ENCODE results near the gene TMEM132E.

TMEM132E gene

DNA sequence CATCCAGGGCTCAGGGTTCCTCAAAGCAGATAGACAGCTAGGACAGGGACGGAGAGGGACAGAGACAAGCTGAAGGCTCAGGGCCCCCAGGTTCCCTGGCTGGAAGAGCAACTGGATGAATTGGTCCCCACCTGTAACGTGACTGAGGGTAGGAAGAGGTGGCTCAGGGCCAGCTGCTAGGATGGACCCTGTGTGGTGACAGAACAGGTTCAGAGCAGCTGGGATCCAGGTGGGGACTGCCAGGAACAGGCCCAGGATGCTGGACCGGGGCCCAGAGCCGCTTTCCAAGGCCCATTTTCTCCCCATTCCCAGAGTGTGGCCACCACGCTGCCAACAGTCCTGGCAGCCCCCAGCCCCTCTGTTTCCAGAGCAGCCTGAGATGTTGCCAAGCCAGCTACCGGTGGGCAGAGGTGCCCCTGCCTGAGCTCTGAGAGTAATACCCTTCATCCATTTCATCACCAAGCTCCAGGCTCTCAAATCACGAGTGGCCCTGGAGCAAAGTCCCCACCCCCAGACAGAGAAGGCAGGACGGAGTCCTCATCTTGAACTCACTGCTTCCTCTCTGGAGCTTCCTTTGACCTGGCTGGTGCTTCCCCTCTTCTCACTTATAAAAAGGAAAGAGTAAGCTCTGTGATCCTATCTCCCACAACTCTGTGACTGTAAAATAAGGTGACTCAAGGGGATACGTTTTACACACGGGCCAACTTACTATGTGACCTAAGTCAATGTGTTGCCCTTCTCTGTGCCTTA, 79.6 kb downstream of the TMEM132E start:
- in situ Hi-C loops (cut with MboI; ENCODE audit: low sequenced_read_pairs): no loop called here

DNA sequence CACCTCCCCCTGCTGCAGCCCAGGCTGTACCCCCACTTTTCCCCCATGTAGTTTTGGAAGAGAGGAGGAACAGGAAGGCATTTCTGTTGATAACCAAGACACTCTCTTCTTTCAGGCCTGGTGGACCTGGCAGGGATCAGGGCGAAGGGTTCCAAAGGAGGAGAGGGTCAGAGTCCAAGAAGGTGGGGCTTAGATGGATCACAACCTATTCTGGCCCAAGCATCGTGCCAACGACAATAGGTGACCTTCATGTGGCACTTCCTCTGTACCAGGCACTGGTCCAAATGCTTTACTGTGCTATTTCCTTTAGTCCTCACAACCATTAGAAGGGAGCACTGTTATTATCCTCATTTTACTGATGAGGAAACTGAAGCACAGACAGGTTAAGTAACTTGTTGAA, 84.3 kb downstream of the TMEM132E start:
- in situ Hi-C loops (cut with MboI; ENCODE audit: low sequenced_read_pairs): no loop called here

DNA sequence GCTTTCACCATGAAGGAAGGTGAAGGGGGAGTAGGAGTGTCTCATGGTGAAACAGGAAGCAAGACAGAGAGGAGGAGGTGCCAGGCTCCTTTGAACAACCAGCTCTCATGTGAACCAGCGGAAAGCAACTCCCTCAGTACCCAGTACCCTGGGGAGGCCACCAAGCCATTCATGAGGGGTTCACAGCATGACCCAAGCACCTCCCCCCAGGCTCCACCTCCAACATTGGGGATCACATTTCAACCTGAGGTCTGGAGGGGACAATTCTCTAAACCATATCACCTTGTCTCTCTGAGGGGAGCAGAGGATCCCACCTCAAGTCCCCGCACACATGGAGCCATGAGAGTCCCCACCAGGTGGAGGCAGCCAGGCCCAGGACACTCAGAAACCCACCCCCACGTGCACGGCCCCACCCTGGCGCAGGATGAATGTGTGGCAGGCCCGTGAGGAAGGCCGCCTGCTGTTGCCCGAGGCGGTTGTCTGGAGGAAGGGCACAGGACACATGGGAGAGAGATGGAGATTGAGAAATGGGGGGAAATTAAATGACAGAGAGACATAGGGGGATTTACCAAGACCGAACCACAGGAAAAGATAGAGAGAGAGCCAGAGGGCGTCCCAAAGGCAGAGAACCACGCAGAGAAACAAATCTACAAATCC, 85.9 kb downstream of the TMEM132E start:
- in situ Hi-C loops (cut with MboI; ENCODE audit: low sequenced_read_pairs): no loop called here

DNA sequence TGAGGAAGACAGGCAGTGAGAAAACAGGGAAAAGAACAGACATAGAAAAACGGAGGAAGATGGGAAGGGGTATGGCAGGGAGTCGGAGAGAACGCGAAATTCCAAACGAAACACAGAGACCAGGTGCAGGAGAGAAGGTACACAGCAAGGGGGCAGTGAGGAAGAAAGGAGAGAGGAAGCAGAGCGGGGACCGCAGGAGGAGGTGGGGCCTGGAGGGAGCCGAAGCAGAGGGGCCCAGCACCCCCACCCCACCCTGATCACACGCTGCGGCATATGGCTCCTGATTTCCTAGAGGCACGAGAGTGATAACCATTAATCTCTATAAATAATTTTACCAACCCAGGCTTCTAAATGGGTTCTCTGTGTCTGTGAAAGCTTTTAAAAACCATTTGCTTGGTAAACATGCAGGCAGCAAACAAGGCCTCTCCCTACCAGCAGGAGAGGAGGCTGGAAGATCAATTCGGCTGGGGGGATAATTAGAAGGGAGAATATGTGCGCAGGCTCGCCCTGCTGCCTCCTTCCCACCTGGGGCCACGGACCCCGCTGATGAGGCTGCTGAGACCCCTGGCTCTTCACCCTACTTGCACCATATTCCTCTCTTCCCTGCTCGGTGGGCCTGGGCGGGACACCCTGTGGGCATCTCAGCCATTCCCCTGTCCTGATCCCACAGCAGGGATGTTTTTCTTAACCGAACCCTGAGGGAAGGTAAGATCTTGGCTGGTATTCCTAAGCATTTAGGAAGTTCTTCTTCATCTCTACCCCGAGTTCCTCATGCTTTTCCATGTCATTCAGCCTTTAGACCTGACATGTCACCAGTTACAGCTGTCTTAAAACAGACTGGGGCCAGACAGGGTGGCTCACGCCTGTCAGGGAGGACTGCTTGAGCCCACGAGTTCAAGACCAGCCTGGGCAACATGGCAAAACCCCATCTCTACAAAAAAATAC, 86.7 kb downstream of the TMEM132E start:
- in situ Hi-C loops (cut with MboI; ENCODE audit: low sequenced_read_pairs): no loop called here

DNA sequence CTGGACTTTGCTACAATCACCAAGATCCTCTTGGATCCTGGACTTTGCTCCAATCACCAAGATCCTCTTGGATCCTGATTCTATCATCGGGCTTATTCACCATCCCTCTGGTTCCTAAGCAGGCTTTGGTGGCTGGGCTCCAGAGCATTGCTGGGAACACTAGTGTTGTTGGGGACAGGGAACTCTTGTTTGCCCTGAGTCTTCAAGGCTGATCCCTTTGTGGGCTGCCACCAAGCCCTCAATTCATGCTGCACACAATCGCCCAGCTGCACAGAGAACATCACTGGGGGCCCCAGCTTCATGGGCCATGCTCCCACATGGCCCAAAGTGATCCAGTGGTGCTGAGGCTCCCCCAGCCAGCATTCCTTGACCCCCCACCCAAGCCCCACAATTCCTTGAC, 88.3 kb downstream of the TMEM132E start:
- in situ Hi-C loops (cut with MboI; ENCODE audit: low sequenced_read_pairs): no loop called here

DNA sequence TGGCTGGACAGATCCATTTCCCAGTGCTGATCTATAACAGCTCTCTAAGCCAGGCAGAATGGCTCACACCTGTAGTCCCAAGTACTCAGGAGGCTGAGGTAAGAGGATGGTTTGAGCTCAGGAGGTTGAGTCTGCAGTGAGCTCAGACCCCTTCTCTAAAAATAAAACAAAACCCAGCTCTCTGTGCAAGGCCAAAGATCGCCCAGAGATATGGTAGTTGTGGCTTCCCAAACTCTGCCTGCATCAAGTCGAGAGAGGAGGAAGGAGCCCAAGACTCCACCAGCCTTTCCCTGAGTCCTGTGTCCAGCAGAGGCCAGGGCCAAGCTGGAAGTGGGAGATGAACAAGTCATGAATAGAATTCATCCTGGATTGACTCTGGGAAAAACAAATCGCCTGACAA, 88.8 kb downstream of the TMEM132E start:
- in situ Hi-C loops (cut with MboI; ENCODE audit: low sequenced_read_pairs): no loop called here

DNA sequence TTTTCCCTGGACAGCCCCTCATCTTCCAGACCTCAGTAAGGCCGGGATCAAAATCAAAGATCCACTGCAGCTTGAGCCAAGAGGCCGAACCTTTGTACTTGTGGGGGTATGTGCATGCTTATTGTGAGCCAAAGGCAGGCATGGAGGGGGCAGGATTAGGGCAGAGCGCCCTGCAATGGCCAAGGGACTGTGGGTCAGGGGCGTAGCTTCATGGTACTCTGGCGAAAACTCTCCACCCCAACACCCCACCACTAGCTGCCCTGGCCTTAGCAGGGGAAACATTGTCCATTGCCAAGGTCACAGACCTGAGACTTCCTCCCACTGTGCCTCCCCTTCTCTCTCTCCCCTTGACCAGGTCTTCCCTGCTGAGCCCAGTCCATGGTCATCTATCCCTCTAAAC, 90.1 kb downstream of the TMEM132E start:
- in situ Hi-C loops (cut with MboI; ENCODE audit: low sequenced_read_pairs): no loop called here

DNA sequence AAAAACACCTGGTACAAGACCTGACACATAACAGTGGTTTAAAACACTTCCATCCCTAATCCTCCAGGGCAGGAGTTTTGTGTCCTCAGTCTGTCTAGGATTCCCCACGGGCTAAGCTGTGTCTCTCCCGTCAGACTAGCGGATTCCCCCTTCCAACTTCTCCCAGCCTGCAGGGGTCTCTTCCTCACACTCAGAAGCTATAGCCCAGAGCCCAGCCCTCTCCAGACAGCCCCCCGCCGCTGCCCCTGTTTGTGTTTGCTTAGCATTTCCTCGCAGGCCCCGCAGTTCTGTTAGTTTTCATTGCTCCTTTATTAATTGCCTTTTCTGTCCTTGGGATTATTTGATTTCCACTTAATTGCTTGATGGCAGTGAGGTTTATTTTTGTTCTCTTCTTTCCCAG, 91.2 kb downstream of the TMEM132E start:
- in situ Hi-C loops (cut with MboI; ENCODE audit: low sequenced_read_pairs): no loop called here

DNA sequence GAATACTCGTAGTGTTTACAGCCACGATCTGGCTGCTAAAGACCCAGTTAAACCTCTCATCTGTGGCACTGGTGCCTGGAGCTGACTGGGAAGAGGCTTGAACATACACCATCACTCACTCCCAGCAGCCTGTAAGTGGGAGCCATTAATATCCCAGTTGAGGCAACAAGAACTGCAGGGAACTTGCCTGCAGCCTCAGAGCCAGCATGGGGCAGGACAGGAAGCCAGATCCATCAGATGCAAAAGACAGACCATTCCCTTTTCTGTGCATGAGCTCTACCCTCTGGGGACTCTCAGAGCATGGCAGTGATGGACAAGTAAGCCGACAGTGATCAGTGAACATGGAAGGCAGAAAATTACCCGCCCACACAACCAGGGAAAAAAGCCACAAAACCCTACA, 91.8 kb downstream of the TMEM132E start:
- in situ Hi-C loops (cut with MboI; ENCODE audit: low sequenced_read_pairs): no loop called here

DNA sequence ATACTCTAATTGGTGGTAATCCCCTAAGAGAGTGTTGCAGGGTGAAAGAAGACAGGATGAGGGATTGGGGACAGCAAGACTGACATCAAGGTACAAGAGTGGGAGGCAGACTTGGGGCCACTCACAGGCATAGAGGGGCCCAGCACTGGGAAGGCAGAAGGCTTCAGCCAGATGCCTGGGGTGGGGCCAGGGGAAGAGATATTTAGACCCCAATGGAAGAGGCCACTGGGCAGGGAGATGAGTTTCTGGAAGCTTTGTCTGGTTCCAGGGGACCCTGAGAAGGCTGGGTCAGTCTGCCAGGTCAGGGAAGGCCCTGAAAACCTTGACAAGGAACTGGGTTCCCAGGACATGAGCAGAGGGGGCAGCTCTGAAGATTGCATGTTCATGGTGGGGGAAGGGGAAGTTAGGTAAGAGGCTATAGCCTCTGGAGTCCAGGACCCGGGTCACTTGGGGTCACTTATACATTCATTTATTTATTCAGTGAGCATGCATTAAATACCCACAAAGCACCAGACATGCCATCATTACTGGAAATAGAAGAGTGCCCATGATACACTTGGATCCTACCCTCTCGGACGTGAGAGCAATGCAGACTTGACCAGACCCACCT, 92.9 kb downstream of the TMEM132E start:
- in situ Hi-C loops (cut with MboI; ENCODE audit: low sequenced_read_pairs): no loop called here

DNA sequence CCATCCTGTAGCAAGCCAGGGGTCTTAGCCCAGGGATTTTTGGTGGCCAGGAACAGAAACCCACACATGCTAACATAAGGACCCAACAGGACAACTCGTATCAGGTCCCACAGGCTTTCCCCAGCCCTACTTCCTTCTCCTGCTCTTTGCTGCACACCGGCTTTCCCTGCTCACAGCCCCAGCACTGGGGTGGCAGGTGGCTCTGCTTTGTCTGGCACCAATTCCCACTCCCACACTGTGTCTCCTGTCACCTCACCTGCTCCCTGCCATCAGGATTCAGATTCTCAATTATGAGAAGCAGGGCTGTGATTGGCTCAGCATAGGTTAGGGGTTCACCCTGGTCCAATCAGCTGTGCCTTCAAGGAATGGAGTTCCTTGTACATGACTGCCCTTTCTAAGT, 94.1 kb downstream of the TMEM132E start:
- in situ Hi-C loops (cut with MboI; ENCODE audit: low sequenced_read_pairs): no loop called here

DNA sequence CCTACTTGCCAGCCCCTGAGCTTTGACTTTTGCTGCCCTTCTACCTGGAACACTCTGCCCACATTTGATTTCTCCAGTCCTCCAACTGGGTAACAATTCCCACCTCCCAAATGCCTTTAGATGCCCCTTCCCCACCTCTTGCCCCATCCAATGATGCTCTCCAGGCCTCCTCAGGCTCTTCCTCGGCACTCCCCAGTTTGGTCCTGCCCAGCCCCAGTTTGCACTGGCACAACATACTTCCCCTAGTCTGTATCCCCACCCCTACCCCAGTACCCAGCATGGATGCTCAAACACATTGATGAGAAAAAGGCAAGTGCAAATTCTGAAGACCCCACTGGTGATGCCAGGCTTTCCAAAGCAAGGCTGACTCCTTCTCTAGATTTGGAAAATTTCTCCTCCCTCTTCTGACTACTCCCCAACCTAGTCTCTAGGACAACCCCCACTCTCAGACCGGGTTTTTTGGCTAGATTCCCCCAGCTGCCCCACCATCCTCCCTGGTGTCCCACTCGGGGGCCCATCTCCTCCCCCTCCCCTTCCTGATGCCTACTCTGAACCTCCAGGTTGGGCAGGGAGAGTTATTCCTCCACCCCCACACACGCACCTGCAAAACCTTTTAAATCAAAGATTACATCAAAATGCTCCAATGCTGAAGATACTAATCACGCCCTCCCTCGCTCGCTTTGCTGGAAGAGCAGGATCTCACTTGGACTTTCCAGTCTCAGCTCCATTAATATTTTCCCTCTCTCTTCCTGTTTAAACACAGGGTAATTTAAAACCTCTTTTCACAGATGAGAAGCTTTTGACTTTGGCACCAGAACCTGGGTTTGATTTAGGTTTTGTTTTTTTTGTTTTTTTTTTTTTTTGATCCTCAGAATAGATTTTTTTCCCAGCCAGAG, 94.9 kb downstream of the TMEM132E start:
- in situ Hi-C loops (cut with MboI; ENCODE audit: low sequenced_read_pairs): no loop called here

DNA sequence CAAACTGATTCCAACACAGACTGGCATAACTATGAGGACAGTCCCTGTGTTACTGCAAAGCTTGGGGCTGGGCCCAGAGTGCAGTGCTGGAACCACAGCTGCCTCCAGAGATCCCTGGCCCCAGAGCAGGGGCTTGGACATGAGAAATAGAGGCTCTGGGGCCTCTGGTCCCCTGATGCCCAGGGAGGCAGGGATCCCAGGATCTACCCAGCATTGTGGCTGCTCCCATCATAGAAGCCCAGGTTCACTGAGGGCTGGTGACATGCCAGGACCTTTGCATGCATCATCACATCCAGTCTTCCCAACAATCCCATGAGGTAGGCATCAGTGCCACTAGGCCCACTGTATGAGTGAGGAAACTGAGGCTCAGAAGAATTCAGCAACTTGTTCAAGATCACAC, 95.8 kb downstream of the TMEM132E start:
- in situ Hi-C loops (cut with MboI; ENCODE audit: low sequenced_read_pairs): no loop called here

DNA sequence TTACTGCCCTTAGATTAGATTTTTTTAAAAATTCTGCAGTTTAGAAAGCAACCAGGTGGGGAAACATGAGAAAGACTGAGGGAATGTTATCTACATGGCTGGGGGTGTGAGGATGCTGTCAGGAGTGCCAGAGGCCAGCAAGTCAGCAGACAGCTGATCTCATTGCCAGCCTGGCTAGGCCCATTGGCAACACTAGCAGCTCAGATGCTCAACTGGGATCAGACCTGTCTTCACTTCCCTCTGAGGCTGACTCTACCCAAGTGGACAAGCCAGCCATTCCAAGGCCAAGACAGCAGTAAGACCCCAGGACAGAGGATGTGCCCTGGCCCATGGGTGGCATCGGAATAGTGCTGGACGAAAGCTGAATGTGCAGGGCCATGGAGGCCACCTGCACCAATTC, 96.2 kb downstream of the TMEM132E start:
- in situ Hi-C loops (cut with MboI; ENCODE audit: low sequenced_read_pairs): no loop called here

DNA sequence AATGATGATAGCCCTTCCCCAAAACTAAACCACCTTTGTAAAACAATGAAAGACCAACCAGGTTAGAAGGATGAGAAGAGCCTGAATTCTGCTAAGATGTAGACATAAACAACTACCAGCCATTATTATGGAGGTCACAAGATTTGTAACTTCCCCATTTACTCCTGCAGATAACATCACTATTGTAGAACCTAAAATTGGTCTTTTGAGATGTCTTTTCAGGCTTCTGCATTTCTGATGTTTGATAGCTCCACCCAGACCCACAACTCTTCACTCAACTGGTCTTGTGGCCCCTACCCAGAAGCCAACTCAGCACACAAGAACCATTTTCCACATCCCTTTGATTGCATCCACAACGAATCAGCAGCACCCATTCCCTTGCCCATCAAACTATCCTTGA, 100.8 kb downstream of the TMEM132E start:
- in situ Hi-C loops (cut with MboI; ENCODE audit: low sequenced_read_pairs): no loop called here

DNA sequence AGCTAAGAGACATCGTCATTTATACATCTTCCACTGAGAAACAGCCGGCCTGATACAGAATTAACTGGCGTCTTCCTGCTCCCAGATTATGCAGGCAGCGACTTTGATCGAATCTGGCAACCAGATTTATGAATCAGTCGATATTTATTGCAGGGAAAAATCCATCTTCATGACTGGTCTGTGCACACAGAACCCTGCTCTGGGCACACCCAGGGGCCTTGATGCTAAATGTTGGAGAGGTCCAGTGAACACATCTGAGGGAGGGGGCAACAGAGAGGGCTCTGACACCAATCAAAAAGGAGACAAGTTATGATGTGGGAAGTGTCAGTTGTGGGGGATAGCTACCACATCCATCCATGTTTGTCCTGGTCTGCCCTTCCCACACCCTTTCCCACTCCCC, 102.9 kb downstream of the TMEM132E start:
- in situ Hi-C loops (cut with MboI; ENCODE audit: low sequenced_read_pairs): no loop called here

DNA sequence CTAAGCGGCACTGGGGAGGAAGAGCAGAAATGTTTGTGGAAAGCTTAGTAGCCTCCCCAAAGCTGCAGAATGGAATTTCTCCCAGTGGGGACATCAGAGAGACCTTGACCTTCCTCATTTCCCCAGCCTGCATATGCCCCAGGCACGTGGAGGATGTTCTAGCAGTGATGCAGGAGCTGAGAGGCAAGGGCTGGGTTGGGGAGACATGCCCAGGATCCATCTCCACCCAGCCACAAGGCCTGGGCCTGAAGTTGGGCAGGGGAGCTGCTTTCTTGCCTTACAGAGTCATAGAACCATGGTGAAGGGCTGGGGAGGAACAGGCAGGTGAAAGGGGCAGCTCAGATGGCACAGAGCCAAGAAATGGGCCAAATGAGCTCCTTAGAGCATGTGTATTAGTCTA, 104.0 kb downstream of the TMEM132E start:
- in situ Hi-C loops (cut with MboI; ENCODE audit: low sequenced_read_pairs): no loop called here
